ENCODE results near the gene METTL14. TPM values are rescaled to one million over a fixed set of nuclear protein-coding genes. Genes with fewer than 3 reads are reported as not detected.

METTL14 gene
- total and polyA plus RNA-seq, 12 donors = 4.8 to 37.2 (median 31.5) TPM

GRCh38 chr4:118703118-118703517, 17.9 kb downstream of the METTL14 start:
- 95 to 98% methylated on average over 2 of the region's 2 CpGs for WGBS, 2 donors
- H3K27me3 ChIP-seq = no peaks in the 10 kb centered on the region
- H3K27ac ChIP-seq = no peak overlapping the region
- H3K36me3 ChIP-seq = peaks cover 0 to 100% (median 63%) of the 10 kb centered on the region in 9 donors
- intact Hi-C loops (cut with DNase I) = no loop called here
- ATAC-seq = no peak
- DNase-seq = no peak
- H3K4me1 ChIP-seq = no peaks in the 10 kb centered on the region
- no peak for TF ChIP-seq CTCF (IDR thresholded peaks at IDR 0.05)
- no peaks in the 10 kb centered on the region for H3K9me3 ChIP-seq
- H3K4me3 ChIP-seq = no peak overlapping the region

GRCh38 chr4:118711052-118711451, 25.9 kb downstream of the METTL14 start:
- DNase-seq (no peak), ATAC-seq (no peak)
- Histone ChIP-seq H3K27ac (no peak overlapping the region), H3K4me3 (no peak overlapping the region), H3K27me3 (no peaks in the 10 kb centered on the region), H3K36me3 (peaks cover 0 to 90% (median 29%) of the 10 kb centered on the region in 9 donors), H3K9me3 (no peaks in the 10 kb centered on the region), H3K4me1 (no peaks in the 10 kb centered on the region)
- no peak for TF ChIP-seq CTCF (IDR thresholded peaks at IDR 0.05)
- 93 to 96% methylated on average over 2 of the region's 2 CpGs for WGBS, 2 donors
- intact Hi-C loops (cut with DNase I) = no loop called here

GRCh38 chr4:118712872-118713271, 27.7 kb downstream of the METTL14 start:
- intact Hi-C loops (cut with DNase I) = no loop called here
- Histone ChIP-seq H3K36me3 (peaks cover 0 to 88% (median 22%) of the 10 kb centered on the region in 9 donors), H3K9me3 (no peaks in the 10 kb centered on the region)

GRCh38 chr4:118714682-118715081, 29.5 kb downstream of the METTL14 start:
- ATAC-seq = no peak
- no peak for DNase-seq
- Histone ChIP-seq H3K27ac (no peak overlapping the region), H3K9me3 (no peaks in the 10 kb centered on the region), H3K27me3 (no peaks in the 10 kb centered on the region), H3K4me1 (no peaks in the 10 kb centered on the region), H3K4me3 (no peak overlapping the region), H3K36me3 (peaks cover 0 to 84% (median 17%) of the 10 kb centered on the region in 9 donors)
- 93 to 96% methylated on average over 4 of the region's 4 CpGs for WGBS, 2 donors
- no peak for TF ChIP-seq CTCF (IDR thresholded peaks at IDR 0.05)
- intact Hi-C loops (cut with DNase I) = no loop called here

More at GRCh38 chr4:118712872-118713271, 27.7 kb downstream of the METTL14 start:
- 88 to 91% methylated on average over 1 of the region's 1 CpG for WGBS, 2 donors
- DNase-seq (no peak), ATAC-seq (no peak)
- Histone ChIP-seq H3K27me3 (no peaks in the 10 kb centered on the region), H3K4me3 (no peak overlapping the region), H3K4me1 (no peaks in the 10 kb centered on the region), H3K27ac (no peak overlapping the region)
- TF ChIP-seq CTCF (IDR thresholded peaks at IDR 0.05) = no peak
